ENCODE data around the gene F9. TPM values are rescaled to one million over a fixed set of nuclear protein-coding genes. Genes with fewer than 3 reads are reported as not detected.

The F9 gene
- total RNA-seq, 6 experiments from 2014 or later: not detected

DNA sequence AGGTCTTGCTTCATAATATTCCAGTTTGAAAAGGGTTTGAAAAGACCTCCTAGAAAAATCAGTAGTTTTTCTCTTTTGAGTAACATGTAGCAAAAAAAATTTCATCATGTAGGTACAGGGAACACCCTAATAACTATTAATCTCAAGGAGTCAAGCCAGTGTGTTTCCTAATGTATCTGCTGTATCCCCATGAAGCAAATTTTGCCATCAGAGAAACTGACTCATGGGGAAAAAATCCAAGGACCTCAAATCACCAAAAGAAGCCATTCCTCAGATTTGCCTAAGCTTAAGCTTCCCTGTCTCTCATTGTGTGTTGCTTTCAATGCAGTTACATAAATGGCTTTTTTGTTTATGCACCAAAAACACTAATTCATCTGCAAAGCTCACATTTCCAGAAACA lies 29.7 kb downstream of the F9 start:
- Mint-ChIP-seq H3K27me3 (ENCODE audit: insufficient read depth) (peaks cover under 1% of the 10 kb centered on the region), H3K9me3 (no peaks in the 10 kb centered on the region), H3K4me1 (ENCODE audit: low read depth) (no peaks in the 10 kb centered on the region), H3K36me3 (ENCODE audit: low read depth) (no peaks in the 10 kb centered on the region), H3K4me3 (no peak overlapping the region), H3K27ac (no peak overlapping the region)
- DNase-seq: no peak
- TF ChIP-seq, protein P1, sequence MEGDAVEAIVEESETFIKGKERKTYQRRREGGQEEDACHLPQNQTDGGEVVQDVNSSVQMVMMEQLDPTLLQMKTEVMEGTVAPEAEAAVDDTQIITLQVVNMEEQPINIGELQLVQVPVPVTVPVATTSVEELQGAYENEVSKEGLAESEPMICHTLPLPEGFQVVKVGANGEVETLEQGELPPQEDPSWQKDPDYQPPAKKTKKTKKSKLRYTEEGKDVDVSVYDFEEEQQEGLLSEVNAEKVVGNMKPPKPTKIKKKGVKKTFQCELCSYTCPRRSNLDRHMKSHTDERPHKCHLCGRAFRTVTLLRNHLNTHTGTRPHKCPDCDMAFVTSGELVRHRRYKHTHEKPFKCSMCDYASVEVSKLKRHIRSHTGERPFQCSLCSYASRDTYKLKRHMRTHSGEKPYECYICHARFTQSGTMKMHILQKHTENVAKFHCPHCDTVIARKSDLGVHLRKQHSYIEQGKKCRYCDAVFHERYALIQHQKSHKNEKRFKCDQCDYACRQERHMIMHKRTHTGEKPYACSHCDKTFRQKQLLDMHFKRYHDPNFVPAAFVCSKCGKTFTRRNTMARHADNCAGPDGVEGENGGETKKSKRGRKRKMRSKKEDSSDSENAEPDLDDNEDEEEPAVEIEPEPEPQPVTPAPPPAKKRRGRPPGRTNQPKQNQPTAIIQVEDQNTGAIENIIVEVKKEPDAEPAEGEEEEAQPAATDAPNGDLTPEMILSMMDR (IDR thresholded peaks at IDR 0.05): no peak

DNA sequence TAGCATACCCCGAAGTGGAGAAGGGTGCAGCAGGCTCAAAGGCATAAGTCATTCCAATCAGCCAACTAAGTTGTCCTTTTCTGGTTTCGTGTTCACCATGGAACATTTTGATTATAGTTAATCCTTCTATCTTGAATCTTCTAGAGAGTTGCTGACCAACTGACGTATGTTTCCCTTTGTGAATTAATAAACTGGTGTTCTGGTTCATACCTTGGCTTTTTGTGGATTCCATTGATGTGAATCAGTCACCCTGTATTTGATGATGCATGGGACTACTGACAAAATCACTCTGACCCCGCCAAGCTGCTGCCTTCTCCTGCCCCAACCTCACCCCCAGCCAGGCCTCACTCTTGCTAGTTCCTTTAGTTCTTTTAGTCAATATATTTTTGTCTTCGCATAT lies 32.7 kb downstream of the F9 start:
- Mint-ChIP-seq H3K36me3 (ENCODE audit: low read depth) (no peaks in the 10 kb centered on the region), H3K4me1 (ENCODE audit: low read depth) (no peaks in the 10 kb centered on the region), H3K27me3 (ENCODE audit: insufficient read depth) (no peaks in the 10 kb centered on the region), H3K4me3 (no peak overlapping the region), H3K27ac (no peak overlapping the region), H3K9me3 (no peaks in the 10 kb centered on the region)
- TF ChIP-seq, protein P1 (IDR thresholded peaks at IDR 0.05): no peak
- DNase-seq: no peak

DNA sequence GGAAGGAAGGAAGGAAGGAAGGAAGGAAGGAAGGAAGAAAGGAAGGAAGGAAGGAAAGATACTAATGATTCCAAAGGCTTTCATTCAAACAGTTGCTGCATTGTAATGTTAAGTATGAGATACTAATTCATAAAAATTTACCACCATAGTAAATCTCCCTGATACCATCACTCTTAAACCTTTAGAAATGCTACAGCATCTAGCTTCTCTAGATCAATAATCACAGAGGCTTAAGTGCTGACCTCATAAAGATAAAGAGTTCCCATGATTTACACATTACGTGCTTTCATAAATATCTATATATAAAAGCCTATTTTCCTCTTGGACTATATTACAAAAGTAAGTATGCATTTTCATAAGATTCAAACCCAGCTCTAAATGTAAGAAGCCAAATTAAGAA lies 36.4 kb downstream of the F9 start:
- no peak overlapping the region for H3K4me3 Mint-ChIP-seq

DNA sequence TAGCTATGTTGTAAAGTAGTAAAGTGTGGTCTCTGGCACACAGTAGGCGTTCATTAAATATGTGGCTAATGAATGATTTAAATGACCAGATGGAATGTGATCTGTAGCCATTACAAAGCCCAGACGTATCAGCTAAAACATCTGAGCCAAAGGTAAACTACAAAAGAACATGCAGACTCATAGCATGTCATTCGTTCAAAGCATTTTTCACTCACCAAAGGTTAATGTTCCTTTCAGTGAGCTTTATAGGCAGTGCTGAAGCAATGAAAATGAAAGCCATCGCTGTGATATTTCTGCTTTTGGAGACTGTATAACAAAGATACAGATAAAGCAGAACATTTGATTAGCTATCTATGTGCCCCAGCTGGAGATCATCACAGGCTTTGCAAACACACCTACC lies 50.5 kb downstream of the F9 start:
- Mint-ChIP-seq H3K36me3 (ENCODE audit: low read depth) (no peaks in the 10 kb centered on the region), H3K9me3 (no peaks in the 10 kb centered on the region), H3K27ac (no peak overlapping the region), H3K4me3 (no peak overlapping the region), H3K27me3 (ENCODE audit: insufficient read depth) (no peaks in the 10 kb centered on the region), H3K4me1 (ENCODE audit: low read depth) (no peaks in the 10 kb centered on the region)
- no peak for DNase-seq
- TF ChIP-seq, protein P1 (IDR thresholded peaks at IDR 0.05): no peak

More for the DNA sequence above, 36.4 kb downstream of the F9 start:
- TF ChIP-seq, protein P1 (IDR thresholded peaks at IDR 0.05): no peak
- Mint-ChIP-seq H3K4me1 (ENCODE audit: low read depth) (no peaks in the 10 kb centered on the region), H3K36me3 (ENCODE audit: low read depth) (no peaks in the 10 kb centered on the region), H3K9me3 (no peaks in the 10 kb centered on the region), H3K27ac (no peak overlapping the region), H3K27me3 (ENCODE audit: insufficient read depth) (no peaks in the 10 kb centered on the region)
- DNase-seq: no peak

DNA sequence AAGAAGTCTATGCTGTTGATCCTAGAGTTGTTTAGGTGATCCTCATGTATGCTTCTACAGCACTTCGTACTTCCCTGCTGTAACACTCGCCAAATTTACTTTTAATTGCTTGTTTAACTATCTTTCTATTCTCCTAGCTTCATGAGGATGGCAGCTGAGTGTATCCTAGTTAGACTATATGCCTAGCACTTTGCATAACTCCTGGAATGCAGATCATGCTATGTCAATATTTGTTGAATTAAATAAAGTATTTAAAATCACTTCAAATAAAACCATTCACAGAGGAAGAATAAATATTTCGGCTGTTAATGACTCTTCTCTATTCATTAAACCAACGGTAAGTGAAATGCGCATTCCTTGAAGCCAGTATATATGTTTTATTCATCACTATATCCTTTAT lies 55.1 kb downstream of the F9 start:
- Mint-ChIP-seq H3K36me3 (ENCODE audit: low read depth) (no peaks in the 10 kb centered on the region), H3K27ac (no peak overlapping the region), H3K27me3 (ENCODE audit: insufficient read depth) (no peaks in the 10 kb centered on the region), H3K4me1 (ENCODE audit: low read depth) (no peaks in the 10 kb centered on the region), H3K4me3 (no peak overlapping the region), H3K9me3 (no peaks in the 10 kb centered on the region)
- TF ChIP-seq, protein P1 (IDR thresholded peaks at IDR 0.05): no peak
- DNase-seq: no peak

DNA sequence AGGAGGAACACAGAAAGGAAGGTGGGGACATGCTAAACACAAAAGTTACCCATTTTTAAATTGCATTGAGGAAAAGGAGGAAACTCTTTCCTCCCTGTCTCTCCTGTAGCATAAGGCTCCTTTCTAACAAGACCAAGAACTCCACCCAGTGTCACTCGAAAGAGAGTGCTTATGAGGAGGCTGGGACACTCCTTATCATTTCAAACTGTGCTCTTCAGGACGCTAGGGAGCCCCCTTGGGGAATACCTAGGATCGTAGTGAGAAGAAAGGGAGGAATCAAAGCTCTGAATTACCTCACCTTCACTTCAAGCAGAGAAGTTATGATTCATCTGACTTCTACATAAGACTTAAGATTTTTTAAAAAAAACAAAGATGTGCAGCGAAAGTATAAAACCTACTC lies 65.5 kb downstream of the F9 start:
- no peak for DNase-seq
- Mint-ChIP-seq H3K9me3 (no peaks in the 10 kb centered on the region), H3K4me1 (ENCODE audit: low read depth) (no peaks in the 10 kb centered on the region), H3K36me3 (ENCODE audit: low read depth) (no peaks in the 10 kb centered on the region), H3K27ac (no peak overlapping the region), H3K4me3 (no peak overlapping the region), H3K27me3 (ENCODE audit: insufficient read depth) (no peaks in the 10 kb centered on the region)
- TF ChIP-seq, protein P1 (IDR thresholded peaks at IDR 0.05): no peak
